Fibroblast of lung (primary cell): ENCODE measurements around the gene OR6C4. TPM values are rescaled to one million over a fixed set of nuclear protein-coding genes. Genes with fewer than 3 reads are reported as not detected.
"Not testable (repeated sequence)": the region's sequence is repeated elsewhere in the genome, so short reads cannot be mapped to it uniquely, and the experiment has no call there.

Source experiments
- DNase-seq, 2 donors: peaks; one replicate each; pipeline versions ENCODE4 v3.0.0 to v3.0.0-alpha.2; 2010; ENCODE audit warnings: low read depth in 2 of 2
- H2AFZ ChIP-seq: 2 replicates; pipeline ENCODE4 v1.5.1; 2012; ENCODE audit warnings: low read length, control low read depth, inconsistent platforms
- H3K27ac ChIP-seq: 2 replicates; pipeline ENCODE4 v1.5.1; 2011; ENCODE audit warnings: low read length, control low read depth; ENCODE audit not compliant: insufficient read depth
- H3K27me3 ChIP-seq: 2 replicates; pipeline ENCODE4 v1.5.1; 2011; ENCODE audit warnings: mild to moderate bottlenecking, low read length; ENCODE audit not compliant: control insufficient read depth, insufficient read depth
- H3K36me3 ChIP-seq: 2 replicates; pipeline ENCODE4 v1.5.1; 2011; ENCODE audit warnings: low read length; ENCODE audit not compliant: control insufficient read depth, insufficient read depth
- H3K4me1 ChIP-seq: 2 replicates; pipeline ENCODE4 v1.5.1; 2011; ENCODE audit warnings: low read length; ENCODE audit not compliant: control insufficient read depth, insufficient read depth; ENCODE audit errors: extremely low read depth
- H3K4me2 ChIP-seq: 2 replicates; pipeline ENCODE4 v1.5.1; 2011; ENCODE audit warnings: low read length, control low read depth; ENCODE audit not compliant: insufficient read depth; ENCODE audit errors: extremely low read depth
- H3K4me3 ChIP-seq, 4 experiments: fragments of 200-600 bp in 1 of 4; sonication (generic) in 1 of 4; replicated peaks in 1 of 4; 2 replicates each; pipeline ENCODE4 v1.5.1; 2011 to 2016; ENCODE audit warnings: low read length in 4 of 4, low read depth in 3 of 4, mild to moderate bottlenecking in 3 of 4, control low read depth in 2 of 4, inconsistent platforms in 1 of 4, mixed read lengths in 1 of 4; ENCODE audit not compliant: insufficient read depth in 1 of 4; ENCODE audit errors: control extremely low read depth in 1 of 4
- H3K79me2 ChIP-seq: 2 replicates; pipeline ENCODE4 v1.5.1; 2012; ENCODE audit warnings: mild to moderate bottlenecking, low read length, inconsistent platforms; ENCODE audit not compliant: control insufficient read depth, insufficient read depth
- H3K9ac ChIP-seq: 2 replicates; pipeline ENCODE4 v1.5.1; 2011; ENCODE audit warnings: mild to moderate bottlenecking, low read length, control low read depth; ENCODE audit not compliant: insufficient read depth
- H3K9me3 ChIP-seq: 2 replicates; pipeline ENCODE4 v1.5.1; 2012; ENCODE audit warnings: low read depth, low read length; ENCODE audit not compliant: control insufficient read depth, insufficient read depth
- H4K20me1 ChIP-seq: 2 replicates; pipeline ENCODE4 v1.5.1; 2011; ENCODE audit warnings: low read length; ENCODE audit not compliant: control insufficient read depth, insufficient read depth; ENCODE audit errors: extremely low read depth
- CTCF ChIP-seq, 2 donors: IDR thresholded peaks in 1 of 2; conservative IDR thresholded peaks in 1 of 2; 1 replicate in 1 of 2; 2 replicates in 1 of 2; pipeline ENCODE4 v1.5.1; 2011 to 2012; ENCODE audit warnings: low read length in 2 of 2, control low read depth in 1 of 2, inconsistent platforms in 1 of 2, low read depth in 1 of 2, mild to moderate bottlenecking in 1 of 2
- EZH2 ChIP-seq: IDR thresholded peaks from 2 replicates; pipeline ENCODE4 v1.5.1; 2012; ENCODE audit warnings: low read length, control low read depth, mild to moderate bottlenecking; ENCODE audit errors: missing control alignments
- polyA plus RNA-seq, 2 donors: library from polyadenylated mRNA; depleted of rRNA in 1 of 2; stranded (reverse) in 1 of 2; unstranded in 1 of 2; fragments of >200 nt; gene quantifications; 2 replicates each; pipeline ENCODE4 v1.2.1, GENCODE V29; 2011 to 2012; ENCODE audit warnings: missing spikeins in 1 of 2
- total RNA-seq: library from RNA; depleted of rRNA; stranded (reverse); fragments of >200 nt; gene quantifications from 2 replicates; pipeline ENCODE4 v1.2.1, GENCODE V29; 2014

OR6C4 gene
- total and polyA plus RNA-seq, 2 donors (not counting 1 experiment from before 2014, with no cell fraction given): not detected

- H3K9ac ChIP-seq: no peak overlapping the region
These were observed 646 bp upstream of the OR6C4 start for GRCh38 chr12:55548756-55549155.

GRCh38 chr12:55554296-55554695 is 4.9 kb downstream of the OR6C4 start:
- Histone ChIP-seq H4K20me1 (no peaks in the 10 kb centered on the region), H3K27ac (no peak overlapping the region), H3K4me2 (no peak overlapping the region), H3K79me2 (no peaks in the 10 kb centered on the region), H3K9ac (no peak overlapping the region), H3K4me3 (no peak overlapping the region), H3K4me1 (no peaks in the 10 kb centered on the region), H3K36me3 (no peaks in the 10 kb centered on the region), H3K9me3 (no peaks in the 10 kb centered on the region), H3K27me3 (no peaks in the 10 kb centered on the region), H2AFZ (no peak overlapping the region)
- TF ChIP-seq CTCF (conservative IDR thresholded peaks at IDR 0.05 in 1 of 2, IDR thresholded peaks at IDR 0.05 in 1 of 2; ENCODE audit: low read depth in 1 of 2, low read length in 2 of 2) (no peak), EZH2 (no peak)
- no peak for DNase-seq

More at GRCh38 chr12:55548756-55549155, 646 bp upstream of the OR6C4 start:
- no peak overlapping the region for H2AFZ ChIP-seq
- H3K9me3 ChIP-seq: no peaks in the 10 kb centered on the region
- H3K4me1 ChIP-seq: no peaks in the 10 kb centered on the region
- no peak for DNase-seq
- H3K27me3 ChIP-seq: no peaks in the 10 kb centered on the region
- no peaks in the 10 kb centered on the region for H4K20me1 ChIP-seq
- TF ChIP-seq EZH2: no peak
- TF ChIP-seq CTCF (conservative IDR thresholded peaks at IDR 0.05 in 1 of 2, IDR thresholded peaks at IDR 0.05 in 1 of 2; ENCODE audit: low read depth in 1 of 2, low read length in 2 of 2): no peak
- no peak overlapping the region for H3K4me3 ChIP-seq
- H3K79me2 ChIP-seq: no peaks in the 10 kb centered on the region
- no peaks in the 10 kb centered on the region for H3K36me3 ChIP-seq
- no peak overlapping the region for H3K4me2 ChIP-seq
- no peak overlapping the region for H3K27ac ChIP-seq

- not testable (repeated sequence) for H3K4me2 ChIP-seq, H2AFZ ChIP-seq, H3K36me3 ChIP-seq, H4K20me1 ChIP-seq, H3K9me3 ChIP-seq, H3K27ac ChIP-seq, H3K4me1 ChIP-seq, H3K9ac ChIP-seq, H3K79me2 ChIP-seq, H3K4me3 ChIP-seq, H3K27me3 ChIP-seq, DNase-seq
These were observed 20.7 kb downstream of the OR6C4 start for GRCh38 chr12:55570060-55570459.

- H3K27me3 ChIP-seq: not testable (repeated sequence)
These were observed 21.3 kb downstream of the OR6C4 start for GRCh38 chr12:55570689-55571088.

More at GRCh38 chr12:55570689-55571088, 21.3 kb downstream of the OR6C4 start:
- H3K9ac ChIP-seq, H3K27ac ChIP-seq, H2AFZ ChIP-seq, H3K4me3 ChIP-seq, H3K36me3 ChIP-seq, DNase-seq, H3K4me1 ChIP-seq, H3K79me2 ChIP-seq, H4K20me1 ChIP-seq, H3K9me3 ChIP-seq, H3K4me2 ChIP-seq: not testable (repeated sequence)
